Inflammatory macrophage treated with lipopolysaccharide for 1 hour (primary cell): ENCODE measurements around the gene CGB2.
"Not testable (repeated sequence)": the region's sequence is repeated elsewhere in the genome, so short reads cannot be mapped to it uniquely, and the experiment has no call there.

ENCODE experiments used
- DNase-seq, 2 donors: peaks; one replicate each; pipeline ENCODE4 v3.0.0-alpha.2; 2020 to 2022

The CGB2 gene

GRCh38 chr19:49038557-49039276 lies 7.0 kb downstream of the CGB2 start:
- DNase-seq = not testable (repeated sequence)

DNA sequence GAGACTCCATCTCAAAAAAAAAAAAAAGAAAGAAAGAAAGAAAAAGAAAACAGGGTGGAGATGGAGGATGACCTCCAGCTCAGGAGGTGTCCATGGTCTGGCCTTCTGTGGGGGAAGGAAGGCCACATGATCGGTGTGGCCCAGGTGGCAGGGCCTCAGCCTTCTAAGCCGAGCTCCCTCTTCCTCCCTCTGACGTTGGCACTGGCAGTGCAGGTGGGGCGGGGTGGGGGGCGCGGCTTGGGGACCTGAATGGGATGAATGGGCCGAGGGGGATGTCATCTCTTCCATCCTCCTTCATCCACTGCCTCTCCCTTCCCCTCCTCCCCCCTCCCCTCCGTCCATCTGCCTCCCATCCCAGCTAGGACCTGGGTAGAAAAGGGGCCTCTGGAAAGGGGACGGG lies 8.0 kb downstream of the CGB2 start:
- not testable (repeated sequence) for DNase-seq

GRCh38 chr19:49042177-49042576 lies 10.5 kb downstream of the CGB2 start:
- no peak for DNase-seq

- DNase-seq = not testable (repeated sequence)
Measured at GRCh38 chr19:49042666-49043065, 11.0 kb downstream of the CGB2 start.

GRCh38 chr19:49043548-49043947 lies 11.9 kb downstream of the CGB2 start, which contains the start of gene CGB5:
Gene CGB5, plus strand, starts transcription at chr19:49043848. Its CDS starts 362 bp downstream, at chr19:49044210.
- DNase-seq = not testable (repeated sequence)

- DNase-seq = not testable (repeated sequence)
Measured at GRCh38 chr19:49049011-49049410, 17.3 kb downstream of the CGB2 start, which contains the start of gene CGB8. Gene CGB8, minus strand, starts transcription at chr19:49049111. Its CDS starts 372 bp downstream, at chr19:49048739.

DNA sequence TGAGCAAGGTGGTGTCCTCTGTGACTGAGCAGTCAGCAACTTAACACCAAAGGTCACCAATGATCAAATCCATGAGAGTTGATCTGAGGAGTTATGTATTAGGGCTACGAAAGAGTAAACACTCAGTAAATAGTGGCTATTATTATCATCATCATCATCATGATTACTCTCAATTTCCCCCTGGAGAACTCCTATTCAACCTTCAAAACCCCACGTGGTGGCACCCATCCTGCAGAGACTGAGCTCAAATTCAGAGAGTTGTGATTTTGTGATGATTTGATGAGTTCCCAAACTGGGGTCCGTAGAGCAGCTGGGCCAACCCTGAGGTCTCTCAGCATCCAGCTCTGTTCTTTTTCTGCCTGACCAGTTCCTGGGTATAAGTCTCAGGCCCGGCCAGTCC lies 18.1 kb downstream of the CGB2 start:
- DNase-seq = not testable (repeated sequence)

- not testable (repeated sequence) for DNase-seq
Measured at GRCh38 chr19:49050376-49051033, 18.8 kb downstream of the CGB2 start.

- DNase-seq = peak; percentile 24 to 48
Measured at GRCh38 chr19:49056101-49056901, 24.6 kb downstream of the CGB2 start.

- peak in 1 of 2 donors; percentile 8 for DNase-seq
Measured at GRCh38 chr19:49056902-49057596, 25.4 kb downstream of the CGB2 start.

DNA sequence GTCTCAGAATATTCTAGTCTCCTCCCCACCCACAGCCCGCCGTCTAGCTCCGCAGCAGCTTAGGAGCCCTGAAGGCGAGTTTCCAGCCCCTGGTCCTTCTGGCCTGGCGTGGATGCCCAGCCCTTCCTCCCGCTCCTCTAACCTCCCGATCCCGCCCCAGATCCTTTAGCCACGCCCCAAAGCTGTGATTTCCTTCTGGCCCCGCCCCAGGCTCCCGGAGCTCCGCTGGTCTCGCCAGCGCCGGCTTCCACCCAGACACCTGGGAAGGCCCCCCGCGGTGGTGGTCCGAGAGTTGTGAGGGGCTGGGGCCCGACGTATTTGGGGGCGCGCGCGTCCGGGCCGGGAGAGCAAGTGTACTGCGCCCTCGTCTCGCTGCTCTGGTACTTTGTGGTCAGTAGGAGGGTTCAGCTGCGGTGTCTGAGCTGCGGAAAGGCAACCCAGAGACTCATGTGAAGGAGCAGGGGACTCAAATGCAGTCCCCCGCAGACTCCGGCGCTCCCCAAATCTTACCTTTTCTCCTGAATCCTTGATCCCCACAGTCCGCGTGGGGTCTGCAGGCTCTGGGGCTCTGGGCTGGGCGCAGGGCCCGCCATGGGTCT lies 26.0 kb downstream of the CGB2 start, which contains the start of gene CGB7:
Gene CGB7 (minus strand): TSS at position 114 of the 599 bp plus-strand sequence. CDS start 2,374 bp downstream, outside the sequence.
- peak; percentile 29 to 72 for DNase-seq

DNA sequence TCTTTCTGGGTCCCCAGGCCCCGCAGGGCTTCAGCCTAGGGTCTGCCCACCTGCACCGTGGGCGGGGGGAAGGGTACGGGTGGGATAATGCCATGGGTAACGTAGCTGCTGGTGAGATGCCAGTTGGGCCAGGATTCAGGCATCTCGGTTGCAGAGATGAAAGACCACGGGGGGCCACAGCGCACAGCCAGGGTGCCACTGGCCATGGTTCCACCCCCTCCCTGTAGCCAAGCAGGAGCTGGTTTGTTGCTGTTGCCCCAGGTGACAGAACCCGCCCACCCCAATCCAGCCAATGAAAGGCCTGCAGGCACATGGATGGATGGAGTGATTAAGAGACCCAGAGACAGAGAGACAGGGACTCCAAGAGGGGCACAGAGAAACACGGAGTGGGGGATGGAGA lies 26.9 kb downstream of the CGB2 start:
- no peak for DNase-seq

DNA sequence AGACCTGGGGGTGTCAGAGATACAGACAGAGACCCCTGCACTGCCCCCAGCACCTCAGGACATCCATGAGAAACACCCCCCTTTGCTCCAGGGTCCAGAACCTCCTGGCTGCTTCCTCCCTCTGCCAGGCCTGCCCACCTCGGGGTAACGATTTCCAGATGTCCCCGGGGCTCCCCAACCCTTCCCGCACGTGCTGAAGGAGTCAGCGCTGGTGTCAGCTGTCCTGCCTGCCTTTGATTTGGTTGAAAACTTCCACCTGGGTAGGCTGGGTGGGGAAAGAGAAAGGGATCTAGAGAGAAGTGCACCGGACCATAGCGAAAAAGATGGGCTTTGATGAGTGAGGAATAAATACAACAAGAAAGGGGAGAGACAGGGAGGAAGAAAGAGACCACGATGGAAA lies 27.4 kb downstream of the CGB2 start:
- no peak for DNase-seq

GRCh38 chr19:49061000-49061399 lies 29.3 kb downstream of the CGB2 start:
- DNase-seq = no peak

GRCh38 chr19:49061445-49061844 lies 29.8 kb downstream of the CGB2 start:
- no peak for DNase-seq

- no peak for DNase-seq
Measured at GRCh38 chr19:49064029-49064629, 32.4 kb downstream of the CGB2 start.

GRCh38 chr19:49064768-49065611 lies 33.3 kb downstream of the CGB2 start, which contains the start of gene NTF4:
Gene NTF4, minus strand, starts transcription at chr19:49064818. Its CDS starts 2,821 bp downstream, at chr19:49061997.
- no peak for DNase-seq

DNA sequence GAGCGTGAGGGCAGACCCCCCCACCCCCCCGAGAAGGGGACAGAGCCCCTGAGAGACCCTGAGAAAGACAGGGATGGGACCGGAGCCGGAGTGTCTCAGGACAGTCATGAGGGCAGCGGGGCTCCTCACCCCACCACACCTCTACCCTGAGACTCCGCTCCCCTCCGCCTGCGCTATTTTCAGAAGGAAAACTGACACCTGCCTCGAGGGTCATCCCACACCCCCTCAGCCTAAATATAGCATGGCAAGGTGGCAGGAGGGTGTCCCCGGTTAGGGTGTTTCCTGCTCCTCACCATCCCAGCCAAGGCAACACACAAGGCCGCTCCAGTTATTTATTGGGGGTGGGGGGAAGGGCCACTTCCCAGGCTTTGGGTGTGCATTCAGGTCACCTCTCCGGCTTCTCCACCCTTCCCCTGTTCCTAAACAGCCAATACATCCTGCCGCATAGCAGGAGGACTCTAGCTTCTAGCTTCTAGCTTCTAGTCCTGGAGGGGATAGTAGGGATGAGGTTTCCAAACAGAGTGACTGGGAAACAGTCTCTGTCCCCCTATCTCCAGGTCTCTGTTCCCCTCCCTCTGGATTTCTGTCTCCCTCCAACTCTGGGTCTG lies 34.3 kb downstream of the CGB2 start:
- no peak for DNase-seq

- DNase-seq = no peak
Measured at GRCh38 chr19:49067554-49067953, 35.9 kb downstream of the CGB2 start.

DNA sequence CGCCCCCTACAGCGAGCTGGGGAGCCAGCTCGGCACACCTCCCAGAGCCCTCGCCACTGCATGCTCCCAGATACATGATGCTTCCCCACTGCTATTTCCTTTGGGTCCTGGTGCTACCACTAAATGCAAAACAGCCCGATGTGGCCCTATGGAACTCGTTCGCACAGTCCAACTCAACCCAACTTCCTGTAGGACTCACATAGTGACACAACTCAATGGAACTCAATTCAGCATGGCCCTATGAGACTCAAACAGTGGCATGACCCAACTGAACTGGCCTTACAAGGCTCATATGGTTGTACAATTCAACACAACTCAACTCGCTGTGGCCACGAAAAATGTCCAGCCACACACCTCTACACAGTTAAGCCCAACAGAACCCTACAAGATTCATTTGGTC lies 37.3 kb downstream of the CGB2 start:
- no peak for DNase-seq
